ENCODE measurements around the gene ALLC.
A peak's percentile ranks its signal among the peaks of the same experiment; 100 is the strongest.

ALLC gene

GRCh38 chr2:3639015-3639630, 18.9 kb upstream of the ALLC start:
- DNase-seq (ENCODE audit: extremely low read depth in 1 of 2, low read depth in 1 of 2) = no peak

DNA sequence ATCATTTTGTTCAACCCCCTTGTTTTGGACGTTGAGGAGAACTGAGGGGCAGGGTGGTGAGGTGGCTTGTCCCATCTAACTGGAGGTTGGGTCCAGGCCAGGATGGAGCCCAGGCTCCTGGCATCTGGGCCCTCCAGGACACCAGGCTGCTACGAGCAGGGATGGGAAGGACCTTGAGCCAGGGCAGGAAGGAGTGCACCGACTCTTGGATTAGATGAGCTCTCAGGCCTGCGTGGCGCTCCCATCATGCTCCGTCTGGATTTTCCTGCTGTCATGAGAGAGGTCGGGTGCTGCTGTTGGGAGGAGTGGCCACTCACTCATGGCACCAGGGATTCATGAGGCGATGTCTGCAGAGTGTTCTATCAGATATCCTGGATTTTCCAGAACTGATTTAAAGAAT, 18.3 kb upstream of the ALLC start:
- DNase-seq (ENCODE audit: extremely low read depth in 1 of 2, low read depth in 1 of 2) = no peak

GRCh38 chr2:3641181-3641580, 16.8 kb upstream of the ALLC start:
- no peak for DNase-seq (ENCODE audit: extremely low read depth in 1 of 2, low read depth in 1 of 2)

GRCh38 chr2:3641841-3642421, 16.1 kb upstream of the ALLC start:
- no peak for DNase-seq (ENCODE audit: extremely low read depth in 1 of 2, low read depth in 1 of 2)

GRCh38 chr2:3642521-3643215, 15.3 kb upstream of the ALLC start:
- no peak for DNase-seq (ENCODE audit: extremely low read depth in 1 of 2, low read depth in 1 of 2)

DNA sequence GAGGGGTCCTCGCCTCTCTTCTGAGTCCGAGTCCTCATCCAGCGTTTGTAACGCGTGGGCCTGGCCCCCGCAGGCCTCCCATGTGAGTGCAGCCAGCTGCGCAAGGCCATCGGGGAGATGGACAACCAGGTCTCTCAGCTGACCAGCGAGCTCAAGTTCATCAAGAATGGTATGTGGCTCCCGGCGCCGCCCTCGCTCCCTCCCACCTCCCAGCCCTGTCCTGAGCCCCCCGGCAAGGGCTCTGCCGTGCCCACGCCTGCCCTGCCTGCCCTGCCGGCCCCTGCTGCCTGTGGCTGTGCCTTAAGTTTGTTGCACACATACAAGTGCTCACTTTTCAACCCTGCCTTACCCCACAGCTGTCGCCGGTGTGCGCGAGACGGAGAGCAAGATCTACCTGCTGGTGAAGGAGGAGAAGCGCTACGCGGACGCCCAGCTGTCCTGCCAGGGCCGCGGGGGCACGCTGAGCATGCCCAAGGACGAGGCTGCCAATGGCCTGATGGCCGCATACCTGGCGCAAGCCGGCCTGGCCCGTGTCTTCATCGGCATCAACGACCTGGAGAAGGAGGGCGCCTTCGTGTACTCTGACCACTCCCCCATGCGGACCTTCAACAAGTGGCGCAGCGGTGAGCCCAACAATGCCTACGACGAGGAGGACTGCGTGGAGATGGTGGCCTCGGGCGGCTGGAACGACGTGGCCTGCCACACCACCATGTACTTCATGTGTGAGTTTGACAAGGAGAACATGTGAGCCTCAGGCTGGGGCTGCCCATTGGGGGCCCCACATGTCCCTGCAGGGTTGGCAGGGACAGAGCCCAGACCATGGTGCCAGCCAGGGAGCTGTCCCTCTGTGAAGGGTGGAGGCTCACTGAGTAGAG, 14.4 kb upstream of the ALLC start:
- DNase-seq (ENCODE audit: extremely low read depth in 1 of 2, low read depth in 1 of 2) = no peak

DNA sequence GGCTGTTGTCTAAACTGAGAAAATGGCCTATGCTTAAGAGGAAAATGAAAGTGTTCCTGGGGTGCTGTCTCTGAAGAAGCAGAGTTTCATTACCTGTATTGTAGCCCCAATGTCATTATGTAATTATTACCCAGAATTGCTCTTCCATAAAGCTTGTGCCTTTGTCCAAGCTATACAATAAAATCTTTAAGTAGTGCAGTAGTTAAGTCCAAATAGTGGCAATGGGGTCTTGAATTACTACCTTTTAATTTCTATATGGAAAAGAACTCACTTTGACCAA, 13.8 kb upstream of the ALLC start:
- DNase-seq (ENCODE audit: extremely low read depth in 1 of 2, low read depth in 1 of 2) = no peak

DNA sequence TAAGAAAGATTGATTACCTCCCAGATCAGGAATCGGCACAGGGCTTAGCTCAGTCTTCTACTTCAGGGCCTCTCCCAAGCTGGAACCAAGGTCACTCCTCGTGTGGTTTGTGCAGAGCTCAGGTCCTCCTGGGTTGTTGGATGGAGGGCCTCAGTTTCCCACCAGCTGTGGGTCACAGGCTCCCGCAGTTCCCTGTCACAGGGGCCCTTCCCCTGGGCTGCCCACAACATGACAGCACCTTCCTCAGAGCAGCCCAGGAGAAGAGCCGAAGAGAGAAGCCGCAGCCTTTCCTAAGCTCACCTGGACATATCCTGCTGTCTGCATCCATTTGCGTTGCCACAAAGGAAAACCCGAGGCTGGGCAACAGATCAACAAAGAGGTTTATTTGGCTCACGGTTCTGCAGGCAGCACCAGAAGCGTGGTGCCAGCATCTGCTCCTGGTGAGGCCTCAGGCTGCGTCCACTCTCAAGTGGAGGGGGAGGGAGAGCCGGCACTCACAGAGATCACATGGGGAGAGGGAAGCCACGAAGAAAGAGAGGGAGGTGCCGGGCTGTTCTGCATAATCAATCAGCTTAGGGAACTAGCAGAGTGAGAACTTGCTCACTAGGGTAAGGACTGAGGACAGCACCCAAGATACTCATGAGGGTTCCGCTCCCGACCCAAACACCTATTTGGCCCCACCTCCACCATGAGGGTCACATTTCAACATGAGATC, 13.0 kb upstream of the ALLC start:
- no peak for DNase-seq (ENCODE audit: extremely low read depth in 1 of 2, low read depth in 1 of 2)

DNA sequence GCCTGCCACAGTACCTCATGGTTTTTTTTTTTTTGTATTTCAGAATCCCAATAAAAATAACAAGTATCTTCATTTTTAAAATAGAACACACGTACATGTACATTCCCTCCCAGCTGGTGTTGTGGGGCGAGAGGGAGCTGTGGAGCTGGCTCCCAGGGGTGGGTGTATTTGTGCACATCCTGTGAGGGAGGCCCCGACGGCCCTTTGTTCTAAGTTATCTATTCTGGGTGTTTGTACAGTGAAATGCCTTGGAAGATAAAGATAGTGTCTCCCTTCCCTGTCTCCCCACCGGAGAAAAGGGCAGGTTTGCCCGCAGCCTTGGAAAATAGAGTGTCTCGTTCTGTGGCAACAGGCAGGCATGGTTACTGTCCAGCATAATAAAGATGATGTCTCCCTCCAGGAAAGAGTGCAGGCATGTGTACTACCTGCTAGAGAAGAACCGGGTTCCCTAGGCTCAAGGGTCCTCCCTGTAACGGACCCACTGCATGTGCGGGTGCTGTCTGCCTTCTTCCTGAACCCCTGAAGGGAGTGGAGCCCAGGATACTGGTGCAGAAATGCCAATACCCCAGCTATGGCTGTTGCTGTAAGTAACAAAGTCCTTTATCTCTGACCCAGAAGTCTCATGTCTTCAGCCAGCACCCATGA, 12.1 kb upstream of the ALLC start:
- no peak for DNase-seq (ENCODE audit: extremely low read depth in 1 of 2, low read depth in 1 of 2)

GRCh38 chr2:3646446-3646845, 11.6 kb upstream of the ALLC start:
- DNase-seq (ENCODE audit: extremely low read depth in 1 of 2, low read depth in 1 of 2) = no peak

GRCh38 chr2:3647246-3647645, 10.8 kb upstream of the ALLC start:
- no peak for DNase-seq (ENCODE audit: extremely low read depth in 1 of 2, low read depth in 1 of 2)

DNA sequence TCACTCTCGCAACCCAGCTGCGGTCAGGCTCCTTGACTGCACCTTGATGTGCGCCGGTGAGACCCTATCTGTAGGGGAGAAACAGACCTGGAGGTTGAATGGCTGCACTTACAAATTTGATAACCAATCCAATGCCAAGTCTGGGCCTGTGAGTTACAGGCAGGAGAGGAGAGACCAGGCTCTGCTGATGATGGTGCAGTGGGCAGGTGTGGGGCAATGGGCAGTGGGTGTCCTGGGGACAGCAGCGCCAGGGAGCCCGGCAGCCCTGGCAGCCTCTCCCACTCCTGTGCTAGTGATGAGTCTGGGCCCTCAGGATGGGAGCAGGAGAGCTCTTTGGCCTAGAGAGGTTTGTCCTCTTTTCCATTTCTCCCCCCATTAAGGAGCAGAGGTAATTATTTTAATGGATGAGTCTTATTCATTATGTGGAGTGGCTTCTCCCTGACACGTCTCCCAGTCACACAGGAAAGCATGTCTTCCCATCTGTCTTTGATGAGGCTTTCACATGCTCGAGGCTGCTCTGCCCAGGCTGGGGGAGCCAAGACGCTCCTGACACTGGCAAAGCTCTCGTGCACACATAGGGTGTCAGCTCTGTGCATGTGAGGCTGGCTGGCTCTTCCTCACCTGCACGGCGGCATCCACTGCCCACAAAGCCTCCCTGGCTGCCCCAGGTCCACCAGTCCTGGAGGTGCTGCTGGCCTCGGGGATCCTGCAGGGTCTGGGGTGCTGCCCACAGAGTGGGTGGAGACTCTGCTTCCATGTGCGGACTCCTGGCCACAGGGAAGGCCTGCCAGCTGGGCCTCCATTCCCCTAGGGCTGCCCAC, 10.0 kb upstream of the ALLC start:
- no peak for DNase-seq (ENCODE audit: extremely low read depth in 1 of 2, low read depth in 1 of 2)

- no peak for DNase-seq (ENCODE audit: extremely low read depth in 1 of 2, low read depth in 1 of 2)
These were observed 9.3 kb upstream of the ALLC start for GRCh38 chr2:3648652-3649177.

GRCh38 chr2:3649581-3649980, 8.4 kb upstream of the ALLC start:
- DNase-seq (ENCODE audit: extremely low read depth in 1 of 2, low read depth in 1 of 2) = no peak

GRCh38 chr2:3650140-3650920, 7.7 kb upstream of the ALLC start:
- DNase-seq (ENCODE audit: extremely low read depth in 1 of 2, low read depth in 1 of 2) = no peak

GRCh38 chr2:3651691-3652648, 6.0 kb upstream of the ALLC start:
- DNase-seq (ENCODE audit: extremely low read depth in 1 of 2, low read depth in 1 of 2) = peak; percentile 45 to 58

GRCh38 chr2:3652896-3653625, 4.9 kb upstream of the ALLC start:
- no peak for DNase-seq (ENCODE audit: extremely low read depth in 1 of 2, low read depth in 1 of 2)

Data from stimulated activated CD8-positive, alpha-beta memory T cell treated with anti-CD3 and anti-CD28 coated beads, Interleukin-7, amount 100 ng/mL, for 48 hours (primary cell).